ENCODE data around the gene SLC31A1. TPM values are rescaled to one million over a fixed set of nuclear protein-coding genes. Genes with fewer than 3 reads are reported as not detected.

SLC31A1 gene
- total RNA-seq, 1 experiment from 2014 or later = 34.4 TPM

DNA sequence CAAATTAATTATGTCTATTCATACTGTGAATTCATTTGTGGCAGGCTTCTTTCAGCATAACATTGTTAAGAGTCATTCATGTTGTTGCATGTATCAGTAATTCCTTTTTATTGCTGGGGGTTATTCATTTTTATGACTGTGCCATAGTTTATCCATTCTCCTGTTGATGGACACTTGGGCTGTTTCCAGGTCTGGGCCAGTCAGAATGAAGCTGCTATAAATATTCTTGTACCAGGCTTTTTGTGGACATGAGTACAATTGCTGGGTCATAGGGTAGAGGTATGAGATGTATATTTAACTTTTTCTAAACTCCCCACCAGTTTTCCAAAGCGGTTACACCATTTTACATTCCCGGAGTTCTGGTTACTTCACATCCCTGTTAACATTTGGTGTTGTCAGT is 67.7 kb downstream of the SLC31A1 start:
- no peaks in the 10 kb centered on the region for H3K79me2 ChIP-seq (ENCODE audit: insufficient read depth, low read length)
- H3K23ac ChIP-seq (ENCODE audit: insufficient read length, low read depth, low read length) = no peak overlapping the region
- no peaks in the 10 kb centered on the region for H3K9me3 ChIP-seq (ENCODE audit: control insufficient read depth, low read depth, low read length)
- no peak overlapping the region for H2BK20ac ChIP-seq (ENCODE audit: low read depth, low read length, poor library complexity, severe bottlenecking)
- no peak overlapping the region for H3K18ac ChIP-seq (ENCODE audit: insufficient read length, low read depth, low read length)
- H4K5ac ChIP-seq (ENCODE audit: insufficient read length, low read depth, low read length) = no peak overlapping the region
- no CpG with 5 or more reads among the region's 2 CpGs for WGBS (ENCODE audit: extremely low coverage, insufficient read length, low lambda C conversion rate)
- H4K20me1 ChIP-seq (ENCODE audit: control insufficient read depth, insufficient read depth, insufficient read length) = no peaks in the 10 kb centered on the region
- no peak overlapping the region for H2BK5ac ChIP-seq (ENCODE audit: insufficient read length, low read length)
- H3K4me2 ChIP-seq (ENCODE audit: insufficient read depth, insufficient read length, low read length) = no peak overlapping the region
- no peak overlapping the region for H2BK12ac ChIP-seq (ENCODE audit: insufficient read length, low read depth, low read length)
- H3K14ac ChIP-seq (ENCODE audit: insufficient read depth, low read length) = no peak overlapping the region
- no peak overlapping the region for H2AFZ ChIP-seq (ENCODE audit: low read length)
- no peaks in the 10 kb centered on the region for H3K79me1 ChIP-seq (ENCODE audit: insufficient read depth, low read depth, low read length, poor library complexity, severe bottlenecking)
- no peak overlapping the region for H3K56ac ChIP-seq (ENCODE audit: insufficient read length, low read depth, low read length)
- H3K23me2 ChIP-seq (ENCODE audit: insufficient read length, low read depth, low read length, poor library complexity, severe bottlenecking) = no peaks in the 10 kb centered on the region
- no peak overlapping the region for H3K4ac ChIP-seq (ENCODE audit: low read depth, low read length)
- DNase-seq = no peak
- H3K4me1 ChIP-seq (ENCODE audit: insufficient read depth, low read length) = no peaks in the 10 kb centered on the region
- Mint-ChIP-seq H3K36me3 (ENCODE audit: insufficient read depth in 1 of 3, low read depth in 3 of 3) (peaks cover 39 to 84% (median 77%) of the 10 kb centered on the region in 3 experiments; a peak in 6 of 7 replicates), H3K4me1 (no peaks in the 10 kb centered on the region), H3K27me3 (ENCODE audit: low read depth) (no peaks in the 10 kb centered on the region), H3K4me3 (no peak overlapping the region), H3K9me3 (no peaks in the 10 kb centered on the region), H3K27ac (no peak overlapping the region)
- no peak for TF ChIP-seq CTCF (conservative IDR thresholded peaks at IDR 0.05)
- no peak overlapping the region for H4K91ac ChIP-seq (ENCODE audit: insufficient read length, low read depth, low read length)
- no peak overlapping the region for H4K8ac ChIP-seq (replicated peaks; ENCODE audit: insufficient read length, low read depth, low read length)
- no peaks in the 10 kb centered on the region for H3K27me3 ChIP-seq (ENCODE audit: insufficient read depth, low read length)
- H2AK5ac ChIP-seq (ENCODE audit: insufficient read length, low read length) = no peak overlapping the region
- no peak overlapping the region for H3T11ph ChIP-seq (ENCODE audit: low read length)
- H2BK15ac ChIP-seq (ENCODE audit: low read depth, low read length) = no peak overlapping the region
- H3K27ac ChIP-seq (ENCODE audit: insufficient read length, low read depth, low read length) = no peak overlapping the region
- H2BK120ac ChIP-seq (ENCODE audit: low read depth, low read length, poor library complexity, severe bottlenecking) = no peak overlapping the region
- H3K9ac ChIP-seq (ENCODE audit: extremely low read depth, insufficient read length, low read length) = no peak overlapping the region

Measured in H9 (cell line).